Heart left ventricle (tissue), 13 donors: ENCODE data around the gene KCNK2.

ENCODE experiments used
- CTCF ChIP-seq, 12 donors: fragments of 200-600 bp; sonication (generic) in 4 of 12; IDR thresholded peaks; one replicate each; pipeline versions ENCODE4 v1.5.0 to v1.8.0; 2018 to 2022; ENCODE audit warnings: antibody characterized with exemption in 12 of 12, mild to moderate bottlenecking in 5 of 12
- POLR2A ChIP-seq, 2 donors: fragments of 450-650 bp; IDR thresholded peaks; one replicate each; pipeline ENCODE4 v1.6.1; 2017; ENCODE audit warnings: antibody characterized with exemption in 2 of 2, mild to moderate bottlenecking in 2 of 2, moderate library complexity in 2 of 2
- donor health status: ischemic (EF 13 %, LVEDD 7.1; RV severe dilation, severe dysfunction).
- donor health status: DM: no; HTN: yes; CAD: no.
- donor health status: DM: no; HTN: no; CAD: no.
- donor health status: ischemic (EF 25% LVEDD 6.9; RV normal size, moderate dysfunction).
- donor health status: ischemic (EF 25% LVEDD 5.7; RV mildly dilated, moderate dysfunction).
- donor health status: ischemic (EF 35%, LVEDD 5.7; RV mildly dilated, moderate dysfunction).
- donor health status: nonischemic (EF 11% LVEDD 7.7; RV severe dilation, severe dysfunction).
- donor health status: DM: yes; HTN: yes; CAD: no.
- donor health status: PGD.
- donor health status: ischemic (EF 29% LVEDD 5.4; RV normal size, mild dysfunction).
- donor health status: nonischemic (EF 23%, LVEDD 6.1; RV moderate dilation, normal function).

- TF ChIP-seq CTCF (IDR thresholded peaks at IDR 0.05) (no peak), POLR2A (IDR thresholded peaks at IDR 0.05) (no peak)
Observed at GRCh38 chr1:215119056-215119455, 36.5 kb downstream of the KCNK2 start.
